Stimulated activated CD8-positive, alpha-beta memory T cell treated with anti-CD3 and anti-CD28 coated beads, Interleukin-7, amount 100 ng/mL, for 24 hours (primary cell): Measurements from ENCODE around the gene CADM3.

Experiments
- DNase-seq: peaks from one replicate; pipeline ENCODE4 v3.0.0-alpha.2; 2020; ENCODE audit warnings: low read depth

The CADM3 gene

GRCh38 chr1:159173320-159173719, 1.9 kb downstream of the CADM3 start:
- DNase-seq, result no peak

DNA sequence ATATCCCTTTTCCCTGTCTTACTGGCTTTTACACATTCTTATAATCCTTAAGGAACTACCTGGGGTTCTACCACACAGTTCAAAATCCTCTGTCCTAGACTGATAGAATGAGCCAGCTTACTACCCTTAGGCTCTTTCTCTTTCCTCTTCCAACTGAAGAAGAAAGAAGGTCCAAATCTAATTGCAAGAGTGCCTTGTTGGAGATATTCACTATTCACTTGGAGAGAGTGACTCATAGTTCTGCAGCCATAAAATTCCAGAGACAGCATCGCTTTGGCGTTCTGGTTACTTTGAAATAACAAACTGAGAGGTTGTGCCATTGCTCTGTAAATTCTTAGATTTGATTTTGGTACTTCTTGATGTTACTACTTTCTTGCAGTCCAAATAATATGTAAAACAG, 4.2 kb downstream of the CADM3 start:
- DNase-seq, result no peak

DNA sequence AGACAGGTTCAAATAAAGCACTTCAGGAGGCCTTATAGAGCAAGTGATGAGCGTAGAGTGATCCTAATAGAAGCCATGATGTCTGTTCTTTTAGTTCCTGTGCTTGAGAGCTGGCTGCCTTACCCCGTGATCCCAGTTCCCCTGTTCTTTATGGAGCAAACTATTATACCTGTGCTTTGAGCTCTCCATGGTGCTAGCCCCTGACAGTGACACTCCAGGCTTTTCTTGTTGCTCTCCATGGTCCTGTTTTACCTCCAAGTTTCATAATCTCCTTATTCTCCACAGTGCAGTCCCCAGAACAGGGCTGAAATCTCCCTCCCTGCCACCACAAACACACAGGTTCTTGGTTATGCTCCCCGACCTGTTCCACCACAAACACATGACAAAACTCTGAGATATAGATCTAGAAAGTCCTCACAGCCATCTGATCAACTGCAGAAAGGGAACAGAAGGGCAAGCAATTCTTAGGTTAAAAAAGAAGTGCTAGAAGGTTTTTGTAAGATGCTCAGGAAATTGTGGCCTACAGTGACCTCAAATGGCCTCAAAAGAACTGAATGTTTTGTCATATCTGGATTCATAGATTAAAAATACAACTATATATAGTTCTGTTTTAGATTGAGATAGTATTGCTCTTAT, 6.0 kb downstream of the CADM3 start:
- DNase-seq, result no peak

- no peak for DNase-seq
Observed at GRCh38 chr1:159179906-159180305, 8.5 kb downstream of the CADM3 start.

DNA sequence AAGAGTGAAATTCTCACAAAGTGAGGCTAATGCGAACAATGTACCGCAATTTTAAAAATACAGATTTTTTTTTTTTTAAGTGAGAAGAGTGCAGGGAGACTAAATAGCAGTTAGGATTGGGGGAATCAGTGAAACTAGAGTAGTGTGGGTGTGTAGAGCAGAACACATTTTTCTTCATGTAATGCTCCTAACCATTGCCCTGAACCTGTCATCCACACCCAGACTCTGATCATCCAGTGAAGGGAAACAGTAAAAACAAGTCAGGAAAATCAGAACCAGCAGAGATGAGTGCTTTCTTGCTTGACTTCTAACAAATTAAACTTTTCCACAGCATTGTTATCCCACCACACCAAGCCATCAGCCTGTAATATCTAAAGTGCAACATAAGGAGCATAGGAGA, 9.1 kb downstream of the CADM3 start:
- DNase-seq, result no peak

GRCh38 chr1:159181328-159182024, 10.1 kb downstream of the CADM3 start:
- no peak for DNase-seq

DNA sequence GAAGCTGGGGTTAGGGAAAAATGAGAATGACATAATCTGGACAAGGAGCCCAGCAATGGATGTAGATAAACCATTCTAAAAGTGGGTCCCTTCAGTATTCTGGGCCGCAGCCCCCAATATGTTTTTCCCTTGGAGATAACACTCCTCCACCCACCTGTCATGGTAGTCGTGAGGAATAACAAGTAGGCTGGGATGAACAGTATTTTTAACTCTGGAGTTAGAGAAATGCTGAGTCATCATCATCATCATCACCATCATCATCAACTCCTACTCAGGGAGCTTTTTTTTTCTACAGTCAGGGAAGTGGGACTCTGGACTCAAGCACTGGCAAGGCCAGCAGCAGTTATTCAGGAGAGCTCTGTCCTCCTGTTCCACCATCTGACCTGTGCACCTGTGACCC, 12.8 kb downstream of the CADM3 start:
- DNase-seq, result no peak

- no peak for DNase-seq
Observed at GRCh38 chr1:159185121-159185520, 13.7 kb downstream of the CADM3 start.

GRCh38 chr1:159187033-159187432, 15.6 kb downstream of the CADM3 start:
- no peak for DNase-seq

DNA sequence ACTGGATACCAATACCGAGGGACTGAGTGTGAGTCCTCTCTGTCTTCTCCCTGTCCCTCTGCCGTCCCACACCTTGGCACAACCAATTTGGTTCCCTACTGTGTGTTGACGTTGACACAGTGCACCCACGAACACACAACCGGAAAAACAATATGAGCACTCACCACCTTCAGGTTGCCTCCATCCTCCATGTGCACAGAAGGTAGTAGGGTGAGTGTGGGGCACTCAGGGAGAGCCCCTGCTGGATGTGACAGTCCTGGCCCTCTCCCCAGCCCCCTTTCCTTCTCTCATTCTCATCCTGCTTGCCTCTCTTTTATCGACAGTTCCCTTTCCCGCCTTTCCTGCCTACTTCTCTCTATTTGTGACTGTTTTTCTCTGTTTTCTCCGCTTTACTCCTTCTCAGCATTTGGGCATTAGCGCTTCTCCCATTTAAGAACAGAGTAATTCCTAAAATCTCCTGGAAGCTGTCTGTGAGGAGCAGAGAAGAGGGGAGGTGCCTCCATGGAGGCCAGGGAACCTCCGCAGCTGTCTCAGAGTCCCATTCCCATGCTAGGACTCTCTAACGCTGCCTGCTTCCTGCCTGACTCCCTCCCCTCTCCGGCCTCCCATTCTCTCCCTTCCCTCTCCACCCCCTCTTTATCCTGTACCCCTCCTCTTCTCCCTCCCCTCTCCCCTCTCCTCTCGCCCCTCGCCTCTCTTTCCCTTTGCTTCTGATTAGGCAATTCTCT, 16.4 kb downstream of the CADM3 start:
- no peak for DNase-seq

- no peak for DNase-seq
Observed at GRCh38 chr1:159188375-159188788, 17.0 kb downstream of the CADM3 start.

- no peak for DNase-seq
Observed at GRCh38 chr1:159190441-159190840, 19.0 kb downstream of the CADM3 start.

DNA sequence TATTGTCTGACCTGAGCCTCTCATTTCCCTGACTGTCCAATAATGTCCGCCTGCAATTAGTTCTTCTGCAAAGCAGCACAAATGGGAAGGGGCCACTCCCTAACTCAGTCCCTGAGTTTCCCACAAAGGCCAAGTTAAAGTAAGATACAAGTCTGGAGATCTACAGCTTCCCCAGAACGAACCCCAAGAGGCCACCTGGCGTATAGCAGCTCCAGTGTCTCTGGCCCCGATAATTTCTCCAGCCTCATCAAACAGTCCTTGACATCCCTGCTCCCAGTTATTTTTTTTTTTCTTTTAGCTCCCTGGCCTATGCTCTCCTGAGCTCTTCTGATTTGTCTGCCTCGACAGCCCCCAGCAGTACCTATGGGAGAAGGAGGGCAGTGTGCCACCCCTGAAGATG, 25.1 kb downstream of the CADM3 start:
- no peak for DNase-seq

DNA sequence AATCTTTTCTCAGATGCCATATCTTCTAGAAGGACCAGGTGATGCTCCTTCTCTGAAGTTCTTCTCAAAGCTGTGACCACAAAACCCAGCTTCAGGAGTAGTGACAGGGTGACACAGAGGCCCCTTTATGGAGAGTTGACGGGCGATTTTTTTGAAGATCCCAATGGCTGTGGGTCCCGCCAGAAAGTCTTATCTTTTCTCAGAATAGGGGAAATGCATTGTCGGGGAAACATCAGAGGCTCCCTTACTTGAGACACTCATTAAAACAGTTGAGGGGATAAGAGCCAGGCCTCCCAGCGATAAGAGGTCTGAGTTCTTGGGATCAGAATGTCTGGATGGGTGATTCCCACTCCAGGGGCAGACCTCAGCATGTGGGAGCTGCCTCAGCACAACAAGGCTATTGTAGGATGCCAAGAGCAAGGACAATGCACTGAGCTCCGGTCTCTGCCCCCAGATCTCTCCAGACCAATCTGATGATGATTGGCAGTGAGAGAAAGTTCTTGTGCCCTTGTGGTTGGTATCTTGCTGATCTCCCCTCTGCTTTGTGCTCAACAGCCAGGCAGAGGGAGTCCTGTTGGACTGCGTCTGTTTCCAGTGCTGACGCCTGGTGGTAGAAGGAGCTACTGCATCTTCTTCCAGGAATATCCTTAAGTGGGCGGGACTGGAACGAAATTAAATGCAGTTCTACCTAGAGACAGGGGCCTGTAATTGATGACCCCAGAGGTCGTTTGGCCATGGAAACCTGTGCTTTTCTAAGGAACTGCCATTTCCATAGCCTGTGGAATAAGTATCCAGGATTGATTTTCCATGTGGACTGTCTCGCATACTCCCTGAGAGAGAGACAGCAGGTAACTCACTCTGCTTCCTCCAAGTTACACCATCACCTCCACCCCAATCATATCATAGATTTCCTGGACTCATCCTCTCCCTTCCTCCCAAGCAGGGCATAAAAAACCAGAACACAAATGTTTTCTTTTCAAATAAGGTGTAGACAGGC, 26.4 kb downstream of the CADM3 start:
- peak; percentile 26 for DNase-seq

- no peak for DNase-seq
Observed at GRCh38 chr1:159199901-159200300, 28.5 kb downstream of the CADM3 start.

GRCh38 chr1:159200769-159201168, 29.4 kb downstream of the CADM3 start:
- DNase-seq, result no peak

DNA sequence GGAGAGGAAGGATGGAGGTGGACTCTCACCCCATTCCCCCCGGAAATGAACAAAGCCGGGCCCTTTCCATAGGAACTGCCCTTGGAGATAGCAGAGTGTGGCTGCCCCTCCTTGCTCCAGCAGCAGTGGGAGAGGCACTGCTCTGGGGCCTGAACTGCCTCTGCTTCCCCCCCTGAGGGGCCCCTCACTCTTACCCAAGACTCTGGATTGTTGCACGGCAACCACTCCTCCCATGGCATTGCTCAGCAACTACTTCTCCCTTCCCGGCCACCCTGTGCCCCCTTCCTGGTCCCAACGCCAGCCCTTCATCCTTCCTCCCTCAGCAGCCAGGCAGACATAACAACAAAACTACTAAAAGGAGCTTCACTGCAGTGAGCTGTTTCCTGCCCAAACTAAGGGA, 30.2 kb downstream of the CADM3 start:
- DNase-seq, result no peak

GRCh38 chr1:159203610-159204009, 32.2 kb downstream of the CADM3 start:
- no peak for DNase-seq

DNA sequence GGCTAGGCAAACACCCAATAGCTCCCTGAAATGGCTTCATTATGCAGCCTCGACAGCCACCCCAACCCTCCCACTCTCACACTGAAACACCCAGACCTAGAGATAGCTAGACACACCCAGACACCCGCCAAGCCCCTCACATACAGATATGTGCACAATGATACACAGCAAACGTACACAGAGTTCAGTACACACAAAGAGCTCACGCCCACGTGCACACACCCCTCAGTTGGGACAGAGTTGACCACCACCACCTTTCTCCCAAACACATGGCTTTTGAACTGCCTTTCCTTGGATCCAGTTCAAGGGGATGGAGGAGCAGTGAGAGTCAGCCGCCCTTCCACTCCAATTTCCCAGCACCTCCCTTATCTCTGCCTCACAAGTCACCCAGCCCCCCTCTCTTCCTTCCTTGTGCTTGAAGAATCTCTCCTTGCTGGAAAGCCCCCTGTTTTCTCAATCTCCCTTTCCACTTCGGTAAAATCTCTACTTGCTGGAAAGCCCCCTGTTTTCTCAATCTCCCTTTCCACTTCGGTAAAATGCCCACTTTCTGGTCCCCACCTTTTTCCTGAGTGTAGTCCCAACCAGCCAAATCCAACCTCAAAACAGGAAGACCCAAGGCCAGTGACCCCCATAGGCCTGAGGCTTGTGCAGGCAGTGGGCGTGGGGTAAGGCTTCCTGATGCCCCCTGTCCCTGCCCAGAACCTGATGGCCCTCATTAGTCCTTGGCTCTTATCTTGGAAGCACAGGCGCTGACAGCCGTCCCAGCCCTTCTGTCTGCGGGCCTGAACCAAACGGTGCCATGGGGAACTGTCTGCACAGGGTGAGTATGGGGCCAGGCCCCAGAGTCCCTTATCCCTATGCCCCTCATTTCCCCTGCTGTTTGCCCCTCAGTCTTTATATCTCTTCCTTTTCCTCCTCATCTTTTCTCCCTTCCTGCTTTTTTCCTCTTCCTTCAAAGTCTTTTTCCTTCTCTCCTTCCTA, 33.0 kb downstream of the CADM3 start, which contains the start of gene ACKR1:
Gene ACKR1 (plus strand): TSS at position 715 of the 981 bp plus-strand sequence. CDS start 85 bp downstream, at position 800.
- no peak for DNase-seq

GRCh38 chr1:159205225-159205624, 33.8 kb downstream of the CADM3 start:
- no peak for DNase-seq

DNA sequence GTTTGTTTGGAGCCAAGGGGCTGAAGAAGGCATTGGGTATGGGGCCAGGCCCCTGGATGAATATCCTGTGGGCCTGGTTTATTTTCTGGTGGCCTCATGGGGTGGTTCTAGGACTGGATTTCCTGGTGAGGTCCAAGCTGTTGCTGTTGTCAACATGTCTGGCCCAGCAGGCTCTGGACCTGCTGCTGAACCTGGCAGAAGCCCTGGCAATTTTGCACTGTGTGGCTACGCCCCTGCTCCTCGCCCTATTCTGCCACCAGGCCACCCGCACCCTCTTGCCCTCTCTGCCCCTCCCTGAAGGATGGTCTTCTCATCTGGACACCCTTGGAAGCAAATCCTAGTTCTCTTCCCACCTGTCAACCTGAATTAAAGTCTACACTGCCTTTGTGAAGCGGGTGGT, 34.7 kb downstream of the CADM3 start:
- DNase-seq, result no peak
